Activated naive CD4-positive, alpha-beta T cell treated with anti-CD3 and anti-CD28 coated beads, Interleukin-2, amount 50 U/mL, for 16 hours (primary cell): Measurements from ENCODE around the gene RNF223.

Experiments
- DNase-seq: peaks from one replicate; pipeline ENCODE4 v3.0.0-alpha.2; 2020

RNF223 gene

DNA sequence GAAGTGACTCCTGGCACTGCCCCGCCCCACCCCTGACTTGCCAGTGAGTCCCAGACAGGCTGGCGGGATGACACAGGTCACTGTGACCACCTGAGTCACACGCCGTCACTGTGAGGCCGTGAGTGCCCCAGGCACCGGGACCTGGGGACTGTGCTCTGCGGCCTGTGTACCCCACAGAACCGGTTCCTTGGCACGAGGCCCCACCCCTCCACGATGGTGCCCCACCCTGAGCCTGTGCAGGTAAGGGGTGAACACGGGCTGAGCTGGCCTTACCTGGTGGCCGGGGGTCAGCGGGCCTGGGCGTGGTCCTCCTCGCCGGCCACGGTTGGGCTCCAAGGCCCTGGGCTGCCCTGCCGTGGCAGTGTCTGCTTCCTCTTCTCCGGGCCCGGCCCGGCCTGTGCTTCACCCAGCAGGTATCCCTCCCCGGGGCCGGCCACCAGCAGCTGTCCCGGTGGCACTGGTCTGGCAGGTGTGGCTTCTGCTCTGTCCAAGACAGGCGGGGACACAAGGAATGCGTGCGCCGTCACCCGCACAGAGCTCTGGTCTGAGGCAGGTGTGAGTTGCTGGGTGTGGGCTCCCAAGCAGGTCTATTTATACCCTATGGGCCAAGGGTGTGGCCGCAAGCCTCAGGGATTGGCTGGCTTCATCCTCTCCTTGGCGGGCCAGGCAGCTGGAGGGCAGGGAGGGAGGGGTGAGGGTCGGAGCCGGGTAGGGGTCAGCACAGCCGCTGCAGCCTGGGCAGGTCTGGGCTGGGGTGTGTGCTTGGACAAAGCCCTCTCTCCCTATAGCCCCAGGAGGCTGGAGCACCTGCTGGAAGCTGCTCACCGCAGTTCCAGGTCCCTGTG lies at the start of gene RNF223:
Gene RNF223, minus strand, starts transcription at position 564 of the 845 bp plus-strand sequence. CDS start 1,740 bp downstream, outside the sequence.
- DNase-seq = no peak

DNA sequence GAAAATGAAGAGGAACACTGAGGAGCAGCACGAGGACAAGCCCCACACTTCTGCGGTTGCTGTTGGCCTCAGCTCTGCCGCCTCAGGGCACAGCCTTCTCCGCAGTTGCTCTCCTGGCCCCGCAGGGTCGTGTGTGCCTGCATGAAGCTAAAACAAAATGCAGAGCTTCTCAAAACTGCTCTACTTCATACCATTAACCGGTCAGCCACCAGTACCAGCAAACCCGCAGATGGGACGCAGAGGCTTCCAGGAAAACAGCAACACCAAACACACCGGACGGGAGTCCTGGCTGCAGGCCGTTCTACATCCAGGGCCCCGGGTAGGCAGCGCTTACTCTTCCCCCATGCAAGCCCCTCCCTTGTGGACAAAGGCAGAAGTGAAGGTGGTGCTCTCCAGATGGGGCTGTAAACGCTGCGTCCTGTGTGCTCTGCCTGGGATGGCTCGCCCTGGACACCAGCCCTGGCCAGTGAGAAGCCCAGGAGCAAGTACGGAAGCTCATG lies 48.9 kb upstream of the RNF223 start:
- DNase-seq = no peak

GRCh38 chr1:1122078-1122811 lies 48.1 kb upstream of the RNF223 start:
- peak; percentile 87 for DNase-seq

DNA sequence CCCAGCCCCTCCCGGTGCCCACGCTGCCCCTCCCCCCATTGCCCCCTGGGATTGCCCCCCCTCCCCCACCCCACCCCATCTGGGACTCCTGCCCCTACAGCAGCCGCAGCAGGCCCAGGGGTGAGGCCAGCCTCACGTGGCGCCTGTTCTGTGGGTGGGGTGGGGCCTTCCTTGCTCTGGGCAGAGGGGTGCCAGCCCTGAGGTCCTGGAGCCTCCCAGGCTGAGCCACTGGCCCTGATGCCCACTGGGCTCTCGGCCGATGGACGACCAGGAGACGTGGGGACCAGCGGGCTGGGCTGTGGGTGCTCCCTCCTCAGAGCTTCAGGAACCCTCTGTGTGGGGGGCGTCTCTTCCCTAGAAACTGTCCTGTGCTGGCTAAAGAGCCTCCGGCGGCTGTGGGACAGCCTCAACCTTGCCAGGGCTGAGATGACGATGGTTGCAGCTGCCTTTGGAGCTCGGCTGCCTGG lies 47.5 kb upstream of the RNF223 start:
- no peak for DNase-seq

DNA sequence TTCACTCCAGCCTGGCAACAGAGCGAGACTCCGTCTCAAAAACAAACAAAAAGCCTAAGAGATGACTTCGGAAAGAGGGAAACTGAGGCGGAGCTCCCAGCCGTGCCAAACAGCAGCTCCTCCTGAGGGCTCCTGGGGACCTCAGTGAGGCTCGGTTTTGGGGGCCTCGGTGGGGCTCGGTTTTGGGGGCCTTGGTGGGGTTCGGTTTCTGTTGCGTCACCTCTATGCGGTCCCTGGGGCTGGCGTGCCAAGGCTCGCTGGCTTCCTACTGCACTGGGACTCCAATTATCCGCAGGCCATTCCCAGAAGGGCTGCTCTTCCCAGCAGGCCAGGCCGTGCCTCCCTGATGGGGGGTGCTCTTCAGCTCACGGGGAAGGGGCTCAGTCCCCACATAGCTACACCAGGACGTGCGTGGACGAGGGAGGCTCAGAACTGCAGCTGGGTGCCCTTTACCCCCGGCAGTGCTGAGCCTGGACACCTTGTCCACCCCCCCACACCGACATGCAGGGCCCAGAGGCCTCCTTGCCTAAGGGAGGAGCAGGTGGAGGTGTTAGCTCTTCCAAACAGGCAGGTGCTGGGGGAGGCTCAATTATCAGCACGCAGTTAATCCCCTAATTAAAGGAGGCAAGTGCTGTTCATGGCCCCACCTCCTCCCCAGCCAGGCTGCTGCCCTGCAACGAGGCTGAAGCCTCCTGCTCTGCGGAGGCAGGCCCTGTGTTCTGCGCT lies 46.9 kb upstream of the RNF223 start:
- DNase-seq = no peak

- no peak for DNase-seq
These were observed 46.0 kb upstream of the RNF223 start for GRCh38 chr1:1120096-1120495.

- no peak for DNase-seq
These were observed 45.3 kb upstream of the RNF223 start for GRCh38 chr1:1119272-1119890.

DNA sequence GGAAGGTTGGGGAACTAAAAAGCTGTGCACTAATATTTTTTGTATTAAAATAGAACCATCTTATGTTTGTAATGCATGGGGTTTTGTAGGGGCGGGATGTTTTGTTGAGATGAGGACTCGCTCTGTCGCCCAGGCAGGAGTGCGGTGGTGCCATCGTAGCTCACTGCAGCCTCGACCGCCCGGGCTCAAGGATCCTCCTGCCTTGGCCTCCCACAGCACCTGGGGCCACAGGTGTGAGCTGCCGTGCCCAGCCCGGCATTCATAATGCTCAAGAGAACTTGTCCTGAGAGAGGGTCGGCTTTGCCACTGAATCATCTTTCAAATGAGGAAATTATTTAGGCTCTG lies 44.7 kb upstream of the RNF223 start:
- no peak for DNase-seq

GRCh38 chr1:1118011-1118875 lies 44.1 kb upstream of the RNF223 start:
- DNase-seq = no peak

DNA sequence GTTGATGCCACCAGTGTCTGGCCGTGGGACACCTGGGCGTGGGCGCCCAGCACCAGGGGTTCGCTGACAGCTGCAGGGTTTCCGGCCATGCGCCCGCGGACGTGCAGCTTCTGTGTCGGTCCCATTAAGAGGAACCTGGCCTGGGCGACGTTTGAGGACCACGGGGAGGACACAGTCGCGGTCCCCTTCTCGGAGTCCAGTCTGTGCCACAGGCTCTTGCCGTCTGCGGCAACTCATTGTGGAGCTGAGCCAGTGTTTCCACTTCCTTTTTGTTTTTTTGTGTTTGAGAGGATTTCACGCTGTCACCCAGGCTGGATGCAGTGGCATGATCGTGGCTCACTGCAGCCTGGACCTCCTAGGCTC lies 43.3 kb upstream of the RNF223 start:
- DNase-seq = no peak

GRCh38 chr1:1116701-1117468 lies 42.8 kb upstream of the RNF223 start:
- DNase-seq = peak; percentile 43

DNA sequence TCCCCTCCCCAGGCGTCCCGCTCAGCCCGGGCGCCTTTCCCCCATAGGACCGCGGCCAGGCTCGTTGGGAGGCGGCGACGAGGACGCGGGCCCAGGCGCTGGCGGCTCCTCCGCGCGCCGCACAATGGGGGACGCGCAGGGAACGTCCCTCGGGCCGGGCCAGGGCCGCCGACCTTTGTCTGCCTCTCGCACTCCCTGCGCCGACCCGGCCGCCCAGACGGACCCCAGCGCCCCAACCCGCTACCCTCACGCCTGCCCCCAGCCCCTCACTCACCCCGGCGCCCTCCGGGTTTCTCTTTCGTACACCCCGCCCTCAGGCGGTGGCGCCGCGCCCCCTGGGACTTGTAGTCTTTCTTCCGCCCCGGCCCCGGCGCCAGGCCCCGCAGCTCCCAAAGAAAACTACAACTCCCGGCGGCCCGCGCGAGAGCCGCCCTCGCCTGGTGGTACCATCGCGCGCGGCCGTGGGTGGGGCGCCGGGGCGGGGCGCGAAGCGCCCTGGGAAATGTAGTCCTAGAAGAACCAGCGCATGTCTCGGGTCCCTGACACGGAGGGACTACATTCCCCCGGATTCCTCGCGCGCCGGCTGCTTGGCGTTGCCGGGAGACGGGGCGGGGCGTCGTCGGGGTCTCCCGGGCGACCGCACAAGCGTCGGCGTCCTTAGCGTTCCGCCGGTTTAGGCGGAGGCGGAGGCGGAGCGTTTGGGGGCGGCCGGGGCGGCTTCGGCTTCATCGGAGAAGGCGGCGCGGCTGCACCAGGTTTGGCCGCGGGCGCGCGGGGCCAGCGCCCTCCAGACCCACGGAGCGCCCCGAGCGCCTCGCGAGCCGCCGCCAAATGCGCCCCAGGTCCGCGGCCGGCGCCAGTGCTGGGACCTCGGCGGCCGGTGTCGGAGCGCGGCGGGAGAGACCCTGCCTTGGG lies 41.9 kb upstream of the RNF223 start, which contains the start of gene C1orf159:
Gene C1orf159, minus strand, starts transcription at position 304 of the 915 bp plus-strand sequence. CDS start 24,546 bp downstream, outside the sequence.
- DNase-seq = peak; percentile 99

- no peak for DNase-seq
These were observed 41.2 kb upstream of the RNF223 start for GRCh38 chr1:1115136-1115785.

- DNase-seq = no peak
These were observed 40.3 kb upstream of the RNF223 start for GRCh38 chr1:1114431-1114830.

DNA sequence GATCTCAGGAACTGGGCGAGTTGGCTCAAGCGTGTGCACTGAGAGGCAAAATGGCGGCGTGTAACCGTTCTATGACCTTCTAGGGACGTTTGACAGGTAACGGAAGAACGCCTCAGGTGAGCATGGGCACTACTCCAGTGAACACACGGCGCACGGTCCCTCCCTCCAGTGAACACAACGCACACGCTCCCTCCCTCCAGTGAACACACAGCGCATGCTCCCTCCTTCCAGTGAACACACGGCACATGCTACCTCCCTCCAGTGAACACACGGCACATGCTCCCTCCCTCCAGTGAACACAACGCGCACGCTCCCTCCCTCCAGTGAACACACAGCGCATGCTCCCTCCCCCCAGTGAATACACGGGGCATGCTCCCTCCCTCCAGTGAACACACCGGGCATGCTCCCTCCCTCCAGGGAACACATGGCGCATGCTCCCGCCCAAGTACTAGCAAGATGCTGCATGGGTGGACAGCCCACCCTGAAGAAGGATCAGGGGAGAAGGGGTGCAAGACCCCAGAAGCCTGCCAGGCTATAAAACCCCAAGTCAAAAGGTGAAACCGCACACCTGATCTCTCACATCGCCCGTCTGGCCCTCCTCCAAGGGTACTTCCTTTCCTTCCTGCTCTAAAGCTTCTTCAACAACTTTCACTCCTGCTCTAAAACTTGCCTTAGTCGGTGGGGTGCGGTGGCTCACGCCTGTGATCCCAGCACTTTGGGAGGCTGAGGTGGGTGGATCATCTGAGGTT lies 38.3 kb upstream of the RNF223 start:
- DNase-seq = no peak

DNA sequence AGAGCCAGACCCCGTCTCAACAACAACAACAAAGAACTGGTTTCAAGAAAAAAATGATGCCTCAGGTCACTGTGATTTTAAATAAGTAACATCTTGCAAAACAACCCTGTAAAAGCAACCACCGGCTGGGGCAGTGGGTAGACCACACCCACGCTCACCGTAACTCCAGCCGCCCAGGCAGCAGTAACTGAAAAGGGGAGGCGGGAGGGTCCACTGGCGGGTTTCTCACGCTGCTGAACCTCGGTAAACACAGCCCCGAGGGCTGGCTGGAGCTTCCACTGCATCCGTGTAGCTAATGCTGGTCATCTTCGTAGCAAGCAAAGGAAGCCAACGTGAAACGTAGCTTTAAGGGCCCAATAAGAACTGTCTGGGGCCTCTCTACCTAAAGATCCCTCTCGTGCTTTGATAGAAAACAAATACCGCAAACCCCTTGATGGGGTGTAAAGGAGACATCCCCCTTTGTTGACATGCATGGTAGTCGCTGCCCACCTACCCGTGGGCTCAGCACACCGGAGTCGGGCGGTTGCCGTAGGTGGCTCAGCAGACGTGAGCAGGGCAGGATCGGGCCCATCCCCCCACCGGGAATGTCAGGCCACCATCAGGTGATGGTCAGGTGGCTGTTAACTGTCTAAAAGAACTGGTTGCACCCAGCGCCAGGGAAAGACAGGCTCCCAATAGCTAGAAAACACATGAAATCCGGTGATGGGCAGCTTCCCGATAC lies 37.6 kb upstream of the RNF223 start:
- DNase-seq = no peak

GRCh38 chr1:1110561-1110971 lies 36.5 kb upstream of the RNF223 start:
- DNase-seq = no peak

- DNase-seq = no peak
These were observed 35.6 kb upstream of the RNF223 start for GRCh38 chr1:1109743-1110142.
